Liver (tissue), 9 donors: ENCODE measurements around the gene TPRG1L. TPM values are rescaled to one million over a fixed set of nuclear protein-coding genes. Genes with fewer than 3 reads are reported as not detected.

Experiments used
- DNase-seq: peaks from one replicate; pipeline ENCODE4 v3.0.0-alpha.2; 2017; ENCODE audit warnings: low spot score
- H3K27ac ChIP-seq, 2 donors: one replicate each; pipeline ENCODE4 v1.7.0; 2013; ENCODE audit warnings: inconsistent platforms in 2 of 2, low read length in 2 of 2, control low read depth in 1 of 2, low read depth in 1 of 2, mild to moderate bottlenecking in 1 of 2
- H3K27me3 ChIP-seq, 4 donors: one replicate each; pipeline versions ENCODE4 v1.6.1 to v1.7.0; 2013; ENCODE audit warnings: low read length in 3 of 4, inconsistent platforms in 1 of 4, mild to moderate bottlenecking in 1 of 4, moderate library complexity in 1 of 4; ENCODE audit not compliant: control insufficient read depth in 4 of 4, insufficient read depth in 4 of 4
- H3K36me3 ChIP-seq, 4 donors: one replicate each; pipeline versions ENCODE4 v1.6.1 to v1.7.0; 2013; ENCODE audit warnings: low read length in 3 of 4, mild to moderate bottlenecking in 3 of 4, low read depth in 1 of 4, moderate library complexity in 1 of 4; ENCODE audit not compliant: control insufficient read depth in 4 of 4, insufficient read depth in 3 of 4
- H3K4me1 ChIP-seq, 4 donors: one replicate each; pipeline versions ENCODE4 v1.6.1 to v1.7.0; 2013; ENCODE audit warnings: low read length in 3 of 4, mild to moderate bottlenecking in 3 of 4, moderate library complexity in 1 of 4; ENCODE audit not compliant: control insufficient read depth in 4 of 4, insufficient read depth in 4 of 4
- H3K4me3 ChIP-seq, 3 donors: one replicate each; pipeline versions ENCODE4 v1.6.1 to v1.7.0; 2013; ENCODE audit warnings: low read length in 3 of 3, control low read depth in 1 of 3, low read depth in 1 of 3, mild to moderate bottlenecking in 1 of 3
- H3K9ac ChIP-seq, 2 donors: one replicate each; pipeline ENCODE4 v1.7.0; 2013; ENCODE audit warnings: low read length in 2 of 2, mild to moderate bottlenecking in 2 of 2, moderate library complexity in 2 of 2, control low read depth in 1 of 2, low read depth in 1 of 2
- H3K9me3 ChIP-seq, 4 donors: one replicate each; pipeline versions ENCODE4 v1.6.1 to v1.7.0; 2013; ENCODE audit warnings: low read length in 3 of 4; ENCODE audit not compliant: control insufficient read depth in 4 of 4
- ATF3 ChIP-seq: IDR thresholded peaks from 2 replicates; pipeline ENCODE4 v1.6.1; 2016; ENCODE audit warnings: antibody characterized with exemption
- CTCF ChIP-seq: fragments of 150-350 bp; IDR thresholded peaks from 2 replicates; pipeline ENCODE4 v1.5.1; 2017; ENCODE audit warnings: improper control_type of control experiment, low read depth, low read length; ENCODE audit not compliant: missing input control
- EGR1 ChIP-seq, 2 donors: IDR thresholded peaks; 2 replicates each; pipeline ENCODE4 v1.6.1; 2016 to 2018; ENCODE audit warnings: antibody characterized with exemption in 2 of 2, low read depth in 2 of 2
- FOXA1 ChIP-seq: IDR thresholded peaks from 2 replicates; pipeline ENCODE4 v1.6.1; 2016; ENCODE audit warnings: antibody characterized with exemption
- FOXA2 ChIP-seq: IDR thresholded peaks from 2 replicates; pipeline ENCODE4 v1.6.1; 2016; ENCODE audit warnings: antibody characterized with exemption
- GABPA ChIP-seq, 2 donors: IDR thresholded peaks in 1 of 2; conservative IDR thresholded peaks in 1 of 2; 2 replicates each; pipeline ENCODE4 v1.6.1; 2016; ENCODE audit warnings: antibody characterized with exemption in 2 of 2, mild to moderate bottlenecking in 1 of 2, moderate library complexity in 1 of 2
- HNF4A ChIP-seq, 2 donors: conservative IDR thresholded peaks; 2 replicates each; pipeline ENCODE4 v1.6.1; 2016; ENCODE audit warnings: antibody characterized with exemption in 2 of 2, mild to moderate bottlenecking in 2 of 2
- HNF4G ChIP-seq: IDR thresholded peaks from 2 replicates; pipeline ENCODE4 v1.6.1; 2016; ENCODE audit warnings: antibody characterized with exemption
- MAX ChIP-seq: IDR thresholded peaks from 2 replicates; pipeline ENCODE4 v1.6.1; 2016; ENCODE audit warnings: antibody characterized with exemption
- NR2F2 ChIP-seq: IDR thresholded peaks from 2 replicates; pipeline ENCODE4 v1.6.1; 2016; ENCODE audit warnings: antibody characterized with exemption
- RAD21 ChIP-seq, 2 donors: IDR thresholded peaks; 2 replicates each; pipeline ENCODE4 v1.6.1; 2016; ENCODE audit warnings: antibody characterized with exemption in 2 of 2, mild to moderate bottlenecking in 2 of 2
- REST ChIP-seq: IDR thresholded peaks from 2 replicates; pipeline ENCODE4 v1.6.1; 2016; ENCODE audit warnings: antibody characterized with exemption, mild to moderate bottlenecking
- TAF1 ChIP-seq: conservative IDR thresholded peaks from 2 replicates; pipeline ENCODE4 v1.6.1; 2016; ENCODE audit warnings: antibody characterized with exemption, mild to moderate bottlenecking
- YY1 ChIP-seq: IDR thresholded peaks from 2 replicates; pipeline ENCODE4 v1.6.1; 2016; ENCODE audit warnings: antibody characterized with exemption, mild to moderate bottlenecking
- WGBS: extraction: QIAGEN DNeasy Blood & Tissue Kit; methylation state at CpG from one replicate; pipeline ENCODE4 v1.1.7; 2013; 5-methylcytosine and 5-hydroxymethylcytosine counted together
- polyA plus RNA-seq, 2 donors: library from polyadenylated mRNA; stranded (reverse) in 1 of 2; unstranded in 1 of 2; fragments of 200-250 nt in 1 of 2; fragments of >200 nt in 1 of 2; fragmentation: Nextera tagmentation in 1 of 2; extraction: Ambion mirVana in 1 of 2; gene quantifications; one replicate each; pipeline versions ENCODE4 v1.2.1 to v1.2.3, GENCODE V29; 2013 to 2015
- total RNA-seq, 2 donors: library from RNA; depleted of rRNA; stranded (reverse); fragments of >200 nt; gene quantifications; one replicate each; pipeline ENCODE4 v1.2.3, GENCODE V29; 2014
- donor health status: healthy.
- donor health status: healthy.
- donor health status: healthy.
- donor health status: healthy.
- donor health status: healthy.

TPRG1L gene
- total and polyA plus RNA-seq, 4 donors = 29.3 to 51.0 (median 43.9) TPM

GRCh38 chr1:3669421-3669821 is 44.6 kb downstream of the TPRG1L start:
- Histone ChIP-seq H3K9me3 (no peaks in the 10 kb centered on the region), H3K4me1 (peaks cover 5 to 22% (median 8%) of the 10 kb centered on the region in 4 donors), H3K27me3 (no peaks in the 10 kb centered on the region), H3K9ac (no peak overlapping the region), H3K27ac (no peak overlapping the region), H3K4me3 (no peak overlapping the region), H3K36me3 (no peaks in the 10 kb centered on the region)
- TF ChIP-seq TAF1 = no peak
- TF ChIP-seq EGR1 (IDR thresholded peaks at IDR 0.05; ENCODE audit: low read depth in 2 of 2) = no peak
- TF ChIP-seq FOXA1 = no peak
- no peak for TF ChIP-seq HNF4G
- TF ChIP-seq CTCF = no peak
- TF ChIP-seq REST = no peak
- no peak for TF ChIP-seq RAD21 (IDR thresholded peaks at IDR 0.05)
- no peak for TF ChIP-seq ATF3
- no peak for TF ChIP-seq MAX
- TF ChIP-seq FOXA2 = no peak
- TF ChIP-seq YY1 = no peak
- TF ChIP-seq NR2F2 = no peak
- DNase-seq = no peak
- WGBS = 69% methylated on average over 14 of the region's 14 CpGs

GRCh38 chr1:3669971-3670431 is 45.2 kb downstream of the TPRG1L start:
- DNase-seq = no peak
- Histone ChIP-seq H3K36me3 (no peaks in the 10 kb centered on the region), H3K9me3 (no peaks in the 10 kb centered on the region), H3K27ac (no peak overlapping the region), H3K4me3 (no peak overlapping the region), H3K4me1 (peaks cover 5 to 22% (median 8%) of the 10 kb centered on the region in 4 donors), H3K9ac (no peak overlapping the region), H3K27me3 (no peaks in the 10 kb centered on the region)
- TF ChIP-seq HNF4G (no peak), MAX (no peak), CTCF (no peak), REST (no peak), HNF4A (conservative IDR thresholded peaks at IDR 0.05) (no peak), TAF1 (no peak), GABPA (IDR thresholded peaks at IDR 0.05 in 1 of 2, conservative IDR thresholded peaks at IDR 0.05 in 1 of 2) (no peak), RAD21 (IDR thresholded peaks at IDR 0.05) (no peak), YY1 (no peak), FOXA1 (no peak)
- WGBS = 86% methylated on average over 9 of the region's 9 CpGs
